Loucy (cell line): Measurements from ENCODE around the gene SSBP2.

Source experiments
- EZH2phosphoT487 ChIP-seq: fragments of 200-600 bp; IDR thresholded peaks from 2 replicates; pipeline ENCODE4 v1.6.1; 2018; ENCODE audit warnings: antibody characterized with exemption, mild to moderate bottlenecking, moderate library complexity, borderline replicate concordance
- TF ChIP-seq, protein P1 (sequence below): fragments of 200-600 bp; sonication (generic); conservative IDR thresholded peaks from 2 replicates; pipeline ENCODE4 v1.5.1; 2014; ENCODE audit warnings: mild to moderate bottlenecking, antibody characterized with exemption, low read length

DNA sequence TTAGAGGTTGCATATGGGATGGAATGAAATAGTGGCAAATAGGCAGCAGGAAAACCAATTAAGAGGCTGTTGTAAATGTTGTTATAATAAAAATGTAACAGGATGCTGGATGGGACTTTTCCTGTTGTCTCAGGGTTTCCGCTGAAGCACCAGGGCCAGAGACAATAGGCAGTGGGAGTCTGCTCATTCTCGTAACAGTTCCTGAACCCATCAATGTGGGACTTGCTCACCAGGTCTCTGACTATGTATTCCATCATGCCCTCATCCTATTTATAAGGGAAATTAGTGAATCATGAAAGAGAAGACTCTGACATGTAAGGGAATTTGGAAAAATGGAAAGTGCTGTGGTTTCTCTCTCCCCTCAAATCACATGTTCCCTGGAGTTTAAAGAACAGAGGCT, 23.5 kb upstream of the SSBP2 start:
- TF ChIP-seq, protein P1, sequence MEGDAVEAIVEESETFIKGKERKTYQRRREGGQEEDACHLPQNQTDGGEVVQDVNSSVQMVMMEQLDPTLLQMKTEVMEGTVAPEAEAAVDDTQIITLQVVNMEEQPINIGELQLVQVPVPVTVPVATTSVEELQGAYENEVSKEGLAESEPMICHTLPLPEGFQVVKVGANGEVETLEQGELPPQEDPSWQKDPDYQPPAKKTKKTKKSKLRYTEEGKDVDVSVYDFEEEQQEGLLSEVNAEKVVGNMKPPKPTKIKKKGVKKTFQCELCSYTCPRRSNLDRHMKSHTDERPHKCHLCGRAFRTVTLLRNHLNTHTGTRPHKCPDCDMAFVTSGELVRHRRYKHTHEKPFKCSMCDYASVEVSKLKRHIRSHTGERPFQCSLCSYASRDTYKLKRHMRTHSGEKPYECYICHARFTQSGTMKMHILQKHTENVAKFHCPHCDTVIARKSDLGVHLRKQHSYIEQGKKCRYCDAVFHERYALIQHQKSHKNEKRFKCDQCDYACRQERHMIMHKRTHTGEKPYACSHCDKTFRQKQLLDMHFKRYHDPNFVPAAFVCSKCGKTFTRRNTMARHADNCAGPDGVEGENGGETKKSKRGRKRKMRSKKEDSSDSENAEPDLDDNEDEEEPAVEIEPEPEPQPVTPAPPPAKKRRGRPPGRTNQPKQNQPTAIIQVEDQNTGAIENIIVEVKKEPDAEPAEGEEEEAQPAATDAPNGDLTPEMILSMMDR, result no peak
- TF ChIP-seq EZH2phosphoT487, result no peak
